Lung (tissue), 12 donors: ENCODE results near the gene PRDM5. TPM values are rescaled to one million over a fixed set of nuclear protein-coding genes. Genes with fewer than 3 reads are reported as not detected.
"Not testable (repeated sequence)": the region's sequence is repeated elsewhere in the genome, so short reads cannot be mapped to it uniquely, and the experiment has no call there.

ENCODE experiments used
- ATAC-seq: fragments of 200-7000 bp; cut with Tn5 transposase; one replicate; pipeline ENCODE4 v1.9.1; 2020; ENCODE audit warnings: moderate number of reproducible peaks; ENCODE audit not compliant: insufficient read depth, low FRiP score
- DNase-seq, 3 donors: peaks; one replicate each; pipeline ENCODE4 v3.0.0-alpha.2; 2013 to 2017
- H3K27ac ChIP-seq, 2 donors: one replicate each; pipeline ENCODE4 v1.5.1; 2013; ENCODE audit warnings: mild to moderate bottlenecking in 2 of 2, moderate library complexity in 2 of 2, control low read depth in 1 of 2, inconsistent platforms in 1 of 2, low read depth in 1 of 2, low read length in 1 of 2
- H3K27me3 ChIP-seq, 3 donors: one replicate each; pipeline ENCODE4 v1.5.1; 2013; ENCODE audit warnings: low read length in 2 of 3; ENCODE audit not compliant: control insufficient read depth in 3 of 3, insufficient read depth in 3 of 3
- H3K36me3 ChIP-seq, 4 donors: one replicate each; pipeline ENCODE4 v1.5.1; 2013; ENCODE audit warnings: low read length in 4 of 4, mild to moderate bottlenecking in 1 of 4, moderate library complexity in 1 of 4; ENCODE audit not compliant: control insufficient read depth in 4 of 4, insufficient read depth in 4 of 4
- H3K4me1 ChIP-seq, 5 donors: one replicate each; pipeline ENCODE4 v1.5.1; 2013; ENCODE audit warnings: low read length in 5 of 5, mild to moderate bottlenecking in 2 of 5, moderate library complexity in 1 of 5; ENCODE audit not compliant: control insufficient read depth in 5 of 5, insufficient read depth in 5 of 5
- H3K4me3 ChIP-seq: one replicate; pipeline ENCODE4 v1.5.1; 2013; ENCODE audit warnings: mild to moderate bottlenecking, control low read depth, moderate library complexity
- H3K9ac ChIP-seq, 2 donors: one replicate each; pipeline ENCODE4 v1.5.1; 2013; ENCODE audit warnings: low read length in 2 of 2, control low read depth in 1 of 2; ENCODE audit not compliant: insufficient read depth in 1 of 2
- H3K9me3 ChIP-seq, 4 donors: one replicate each; pipeline ENCODE4 v1.5.1; 2013; ENCODE audit warnings: low read length in 3 of 4, mild to moderate bottlenecking in 1 of 4, moderate library complexity in 1 of 4; ENCODE audit not compliant: control insufficient read depth in 4 of 4, insufficient read depth in 3 of 4
- WGBS, 2 donors: extraction: QIAGEN DNeasy Blood & Tissue Kit; methylation state at CpG; one replicate each; pipeline ENCODE4 v1.1.7; 2013; 5-methylcytosine and 5-hydroxymethylcytosine counted together
- polyA plus RNA-seq, 2 donors: library from polyadenylated mRNA; stranded (reverse); fragments of 200-250 nt; gene quantifications; one replicate each; pipeline ENCODE4 v1.2.1, GENCODE V29; 2013
- total RNA-seq, 2 donors: library from RNA; depleted of rRNA in 1 of 2; stranded (reverse); fragments of >200 nt in 1 of 2; gene quantifications; one replicate each; pipeline ENCODE4 v1.2.1, GENCODE V29; 2014 to 2021
- TF ChIP-seq, protein P1 (sequence below): IDR thresholded peaks from 2 replicates; pipeline ENCODE4 v1.5.1; 2012; ENCODE audit warnings: mild to moderate bottlenecking; ENCODE audit errors: control extremely low read depth, extremely low read depth
- donor health status: control.
- donor health status: control.
- donor health status: Bipolar disorder and iron deficiency.
- donor health status: healthy.
- donor health status: DM: yes; HTN: yes; CAD: no.

PRDM5 gene
- total and polyA plus RNA-seq, 4 donors = 3.0 to 57.6 (median 9.2) TPM

GRCh38 chr4:120750152-120750525 lies 172.4 kb downstream of the PRDM5 start:
- Histone ChIP-seq H3K36me3 (peaks cover 0 to 16% (median 6%) of the 10 kb centered on the region in 4 donors), H3K9ac (no peak overlapping the region), H3K27me3 (no peaks in the 10 kb centered on the region), H3K4me3 (no peak overlapping the region), H3K27ac (no peak overlapping the region), H3K4me1 (no peaks in the 10 kb centered on the region), H3K9me3 (peaks cover 0 to 7% (median 2%) of the 10 kb centered on the region in 4 donors)
- WGBS, 2 donors = 97 to 98% methylated on average over 5 of the region's 5 CpGs
- ATAC-seq = no peak
- no peak for DNase-seq
- TF ChIP-seq, protein P1, sequence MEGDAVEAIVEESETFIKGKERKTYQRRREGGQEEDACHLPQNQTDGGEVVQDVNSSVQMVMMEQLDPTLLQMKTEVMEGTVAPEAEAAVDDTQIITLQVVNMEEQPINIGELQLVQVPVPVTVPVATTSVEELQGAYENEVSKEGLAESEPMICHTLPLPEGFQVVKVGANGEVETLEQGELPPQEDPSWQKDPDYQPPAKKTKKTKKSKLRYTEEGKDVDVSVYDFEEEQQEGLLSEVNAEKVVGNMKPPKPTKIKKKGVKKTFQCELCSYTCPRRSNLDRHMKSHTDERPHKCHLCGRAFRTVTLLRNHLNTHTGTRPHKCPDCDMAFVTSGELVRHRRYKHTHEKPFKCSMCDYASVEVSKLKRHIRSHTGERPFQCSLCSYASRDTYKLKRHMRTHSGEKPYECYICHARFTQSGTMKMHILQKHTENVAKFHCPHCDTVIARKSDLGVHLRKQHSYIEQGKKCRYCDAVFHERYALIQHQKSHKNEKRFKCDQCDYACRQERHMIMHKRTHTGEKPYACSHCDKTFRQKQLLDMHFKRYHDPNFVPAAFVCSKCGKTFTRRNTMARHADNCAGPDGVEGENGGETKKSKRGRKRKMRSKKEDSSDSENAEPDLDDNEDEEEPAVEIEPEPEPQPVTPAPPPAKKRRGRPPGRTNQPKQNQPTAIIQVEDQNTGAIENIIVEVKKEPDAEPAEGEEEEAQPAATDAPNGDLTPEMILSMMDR = no peak

DNA sequence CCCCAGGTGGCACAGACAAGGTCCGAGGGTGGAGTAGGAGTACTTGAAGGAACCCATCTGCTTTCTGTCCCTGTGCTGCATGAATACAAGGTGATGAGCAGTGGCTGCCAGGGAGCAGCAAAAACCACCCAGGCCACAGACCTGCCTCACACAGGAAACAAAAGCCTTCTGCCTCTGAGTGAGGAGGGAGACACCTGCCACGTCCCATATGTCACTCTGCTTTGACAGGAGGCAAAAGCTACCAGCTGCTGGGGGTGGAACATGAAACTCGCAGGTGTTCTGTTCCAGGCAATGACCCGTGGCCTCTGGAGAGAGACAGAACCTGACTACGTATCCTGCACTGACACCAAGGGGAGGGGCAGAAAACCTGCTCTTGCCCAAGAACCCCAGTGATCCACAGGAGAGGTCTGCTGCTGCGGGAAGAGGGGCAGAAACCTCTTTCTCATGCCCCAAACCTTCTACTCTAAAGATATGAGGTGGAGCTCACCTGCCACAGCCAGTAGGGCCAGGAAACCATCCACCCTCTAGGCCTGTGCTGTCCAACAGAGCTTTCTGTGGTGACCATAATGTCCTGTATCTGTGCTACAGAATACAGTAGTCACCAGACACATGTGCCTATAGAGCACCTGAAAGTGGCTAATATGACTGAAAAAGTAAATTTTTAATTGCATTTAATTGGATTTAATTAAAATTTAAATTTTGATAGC lies 172.9 kb downstream of the PRDM5 start:
- Histone ChIP-seq H3K27me3 (no peaks in the 10 kb centered on the region), H3K9me3 (peaks cover 0 to 7% (median 2%) of the 10 kb centered on the region in 4 donors), H3K4me1 (no peaks in the 10 kb centered on the region), H3K4me3 (no peak overlapping the region), H3K9ac (no peak overlapping the region), H3K36me3 (peaks cover 0 to 16% (median 6%) of the 10 kb centered on the region in 4 donors), H3K27ac (no peak overlapping the region)
- DNase-seq = no peak
- TF ChIP-seq, protein P1 = no peak
- 78 to 79% methylated on average over 6 of the region's 6 CpGs for WGBS, 2 donors
- ATAC-seq = no peak

GRCh38 chr4:120741636-120742035 lies 180.9 kb downstream of the PRDM5 start:
- not testable (repeated sequence) for ATAC-seq, H3K27ac ChIP-seq, H3K9ac ChIP-seq, H3K4me3 ChIP-seq, DNase-seq, H3K9me3 ChIP-seq, H3K4me1 ChIP-seq, H3K27me3 ChIP-seq, H3K36me3 ChIP-seq
- WGBS, 2 donors = 94% methylated on average over 9 of the region's 9 CpGs

- peaks cover 0 to 7% (median 0%) of the 10 kb centered on the region in 5 donors for H3K4me1 ChIP-seq
- WGBS, 2 donors = 93 to 94% methylated on average over 9 of the region's 9 CpGs
- no peak overlapping the region for H3K27ac ChIP-seq
- TF ChIP-seq, protein P1 = no peak
- no peaks in the 10 kb centered on the region for H3K27me3 ChIP-seq
- H3K4me3 ChIP-seq = no peak overlapping the region
- peaks cover 0 to 2% (median 0%) of the 10 kb centered on the region in 4 donors for H3K9me3 ChIP-seq
- DNase-seq = no peak
- H3K9ac ChIP-seq = no peak overlapping the region
- peaks cover 0 to 5% (median 1%) of the 10 kb centered on the region in 4 donors for H3K36me3 ChIP-seq
- ATAC-seq = no peak
Measured at GRCh38 chr4:120736312-120736711, 186.2 kb downstream of the PRDM5 start.
